ENCODE results near the gene ST6GAL1. TPM values are rescaled to one million over a fixed set of nuclear protein-coding genes. Genes with fewer than 3 reads are reported as not detected.

Gene ST6GAL1
- total and polyA plus RNA-seq, 2 of the 4 experiments (the other 2 are of a cell fraction): 1.4 to 2.9 TPM

- H4K91ac ChIP-seq (ENCODE audit: insufficient read depth, low read depth, low read length): no peak overlapping the region
- no peaks in the 10 kb centered on the region for H3K79me1 ChIP-seq (ENCODE audit: low read depth in 1 of 2, low read length in 2 of 2)
- TF ChIP-seq MAFK (IDR thresholded peaks at IDR 0.05; ENCODE audit: low read depth, low read length): no peak
- peak; percentile 71 for TF ChIP-seq NFE2L2 (IDR thresholded peaks at IDR 0.05; ENCODE audit: low read depth, low read length)
- no peak overlapping the region for H2AK5ac ChIP-seq (ENCODE audit: low read depth, low read length)
- no peak overlapping the region for H3K18ac ChIP-seq (ENCODE audit: low read depth, low read length)
- H3K36me3 ChIP-seq (ENCODE audit: control insufficient read depth, insufficient read depth, low read length): no peaks in the 10 kb centered on the region
- no peak overlapping the region for H3K56ac ChIP-seq (ENCODE audit: extremely low read depth, insufficient read depth, low read length)
- no peak overlapping the region for H3K14ac ChIP-seq (replicated peaks; ENCODE audit: low read depth, low read length)
- no peaks in the 10 kb centered on the region for H3K9me1 ChIP-seq (ENCODE audit: insufficient read depth, low read length)
- no peak overlapping the region for H2AK9ac ChIP-seq (replicated peaks; ENCODE audit: low read depth, low read length, poor library complexity)
- ChIA-PET POLR2A (ENCODE audit: unreplicated experiment) (no interaction called here), CTCF (no interaction called here)
- dilution Hi-C loops (cut with HindIII; ENCODE audit: low sequenced_read_pairs, unreplicated experiment): no loop called here
- H4K20me1 ChIP-seq (ENCODE audit: insufficient read depth, low read length): no peaks in the 10 kb centered on the region
- WGBS, 2 experiments (ENCODE audit: extremely low coverage in 2 of 2, insufficient read length in 1 of 2): 100% methylated on average over 1 of the region's 5 CpGs; no CpG with 5 or more reads in 1 of the 2 experiments
- intact Hi-C loops (cut with micrococcal nuclease): no loop called here
- no peaks in the 10 kb centered on the region for H3K4me1 ChIP-seq (ENCODE audit: control insufficient read depth, insufficient read depth, low read length)
- no peak overlapping the region for H2BK20ac ChIP-seq (ENCODE audit: low read depth, low read length)
- no peak overlapping the region for H3K4ac ChIP-seq (ENCODE audit: low read depth, low read length)
- H3K4me3 ChIP-seq (ENCODE audit: insufficient read depth, low read depth, low read length): no peak overlapping the region
- H3K9ac ChIP-seq (ENCODE audit: low read depth, low read length): no peak overlapping the region
- no peak overlapping the region for H2AFZ ChIP-seq (replicated peaks; ENCODE audit: low read length, poor library complexity)
- in situ Hi-C loops (cut with MboI; ENCODE audit: low sequenced_read_pairs): no loop called here
- no peak overlapping the region for H4K5ac ChIP-seq (ENCODE audit: low read depth, low read length)
- peak overlapping the region; percentile 38; the same call in 1 of the 3 replicates for H2BK15ac ChIP-seq (ENCODE audit: low read depth, low read length)
- H3K23ac ChIP-seq (ENCODE audit: low read depth, low read length): no peak overlapping the region
- H3K27ac ChIP-seq (ENCODE audit: insufficient read depth, low read length): no peak overlapping the region
- peak; percentile 59 for ATAC-seq (ENCODE audit: low read depth)
- no peak overlapping the region for H3K4me2 ChIP-seq (ENCODE audit: low read depth, low read length)
- no peaks in the 10 kb centered on the region for H3K27me3 ChIP-seq (ENCODE audit: control insufficient read depth, insufficient read depth, low read length)
- BruUV-seq (replicated peaks): no TSS peak
- no peaks in the 10 kb centered on the region for H3K9me3 ChIP-seq (ENCODE audit: control insufficient read depth, insufficient read depth, low read length)
- DNase-seq: peak; percentile 56
- no peak overlapping the region for H2BK5ac ChIP-seq (ENCODE audit: low read depth, low read length, poor library complexity, severe bottlenecking)
- H2BK120ac ChIP-seq (ENCODE audit: low read depth, low read length): no peak overlapping the region; the same call in 1 of the 2 replicates
- H4K8ac ChIP-seq (ENCODE audit: low read depth in 2 of 2, low read length in 2 of 2): no peak overlapping the region; a peak in 1 of 4 replicates
Observed at GRCh38 chr3:187040516-187041361, 110.4 kb downstream of the ST6GAL1 start.
